Colonic mucosa (tissue), 4 donors: ENCODE results near the gene PTCH1. TPM values are rescaled to one million over a fixed set of nuclear protein-coding genes. Genes with fewer than 3 reads are reported as not detected.
A peak's percentile ranks its signal among the peaks of the same experiment; 100 is the strongest.

Experiments used
- DNase-seq: peaks from one replicate; pipeline ENCODE4 v3.0.0-alpha.2; 2020
- H3K27ac ChIP-seq: fragments of 200-600 bp; one replicate; pipeline ENCODE4 v1.8.0; 2021
- H3K27me3 ChIP-seq: fragments of 200-600 bp; one replicate; pipeline ENCODE4 v1.8.0; 2021
- H3K36me3 ChIP-seq: fragments of 200-600 bp; one replicate; pipeline ENCODE4 v1.8.0; 2021
- H3K4me1 ChIP-seq: fragments of 200-600 bp; one replicate; pipeline ENCODE4 v1.8.0; 2021; ENCODE audit warnings: mild to moderate bottlenecking
- H3K4me3 ChIP-seq: fragments of 200-600 bp; one replicate; pipeline ENCODE4 v1.8.0; 2021
- H3K9ac ChIP-seq, 2 donors: one replicate each; pipeline ENCODE4 v1.7.0; 2013; ENCODE audit warnings: control low read depth in 2 of 2, low read depth in 2 of 2, low read length in 2 of 2
- H3K9me3 ChIP-seq: fragments of 200-600 bp; one replicate; pipeline ENCODE4 v1.8.0; 2021
- intact Hi-C: fragments of 100-400 bp; cut with DNase I; formaldehyde crosslinking; loops from one replicate; pipeline ENCODE4 v1.14.1; 2022
- total RNA-seq, 2 donors: library from RNA; stranded (reverse); fragmentation: NEBNext Ultra II Directional in 1 of 2; extraction: Animal tissue kit (Norgen Biotek cat#: 25700) in 1 of 2; gene quantifications; one replicate each; pipeline ENCODE4 v1.2.1, GENCODE V29; 2021
- TF ChIP-seq, protein P1 (sequence below): fragments of 200-600 bp; IDR thresholded peaks from one replicate; pipeline ENCODE4 v1.8.0; 2022; ENCODE audit warnings: antibody characterized with exemption, mild to moderate bottlenecking
- donor health status: healthy.
- donor health status: DM: no; HTN: no; CAD: no.
- donor health status: DM: no; HTN: no; CAD: no.

PTCH1 gene
- total RNA-seq, 2 donors from 2014 or later, result 18.7 to 24.6 TPM

DNA sequence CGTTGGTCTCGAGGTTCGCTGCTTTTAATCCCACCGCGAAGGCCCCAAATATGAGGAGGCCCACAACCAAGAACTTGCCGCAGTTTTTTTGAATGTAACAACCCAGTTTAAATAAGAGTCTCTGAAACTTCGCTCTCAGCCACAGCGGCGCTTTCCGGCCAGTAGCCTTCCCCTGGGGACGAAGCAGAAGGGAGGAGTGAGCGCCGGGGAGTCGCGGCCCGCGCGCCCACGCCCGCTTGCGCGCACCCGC, 10.4 kb downstream of the PTCH1 start:
- Histone ChIP-seq H3K36me3 (no peaks in the 10 kb centered on the region), H3K27ac (peak overlapping the region; percentile 85), H3K4me3 (peak overlapping the region; percentile 66), H3K27me3 (no peaks in the 10 kb centered on the region), H3K9me3 (no peaks in the 10 kb centered on the region), H3K9ac (peak overlapping the region; percentile 84 to 94), H3K4me1 (no peaks in the 10 kb centered on the region)
- TF ChIP-seq, protein P1, sequence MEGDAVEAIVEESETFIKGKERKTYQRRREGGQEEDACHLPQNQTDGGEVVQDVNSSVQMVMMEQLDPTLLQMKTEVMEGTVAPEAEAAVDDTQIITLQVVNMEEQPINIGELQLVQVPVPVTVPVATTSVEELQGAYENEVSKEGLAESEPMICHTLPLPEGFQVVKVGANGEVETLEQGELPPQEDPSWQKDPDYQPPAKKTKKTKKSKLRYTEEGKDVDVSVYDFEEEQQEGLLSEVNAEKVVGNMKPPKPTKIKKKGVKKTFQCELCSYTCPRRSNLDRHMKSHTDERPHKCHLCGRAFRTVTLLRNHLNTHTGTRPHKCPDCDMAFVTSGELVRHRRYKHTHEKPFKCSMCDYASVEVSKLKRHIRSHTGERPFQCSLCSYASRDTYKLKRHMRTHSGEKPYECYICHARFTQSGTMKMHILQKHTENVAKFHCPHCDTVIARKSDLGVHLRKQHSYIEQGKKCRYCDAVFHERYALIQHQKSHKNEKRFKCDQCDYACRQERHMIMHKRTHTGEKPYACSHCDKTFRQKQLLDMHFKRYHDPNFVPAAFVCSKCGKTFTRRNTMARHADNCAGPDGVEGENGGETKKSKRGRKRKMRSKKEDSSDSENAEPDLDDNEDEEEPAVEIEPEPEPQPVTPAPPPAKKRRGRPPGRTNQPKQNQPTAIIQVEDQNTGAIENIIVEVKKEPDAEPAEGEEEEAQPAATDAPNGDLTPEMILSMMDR, result no peak
- peak; percentile 45 for DNase-seq
- intact Hi-C loops, result loop anchor here (10.0 kb wide), 1 partner anchor 192 kb away; the partner anchor contains the start of gene FANCC

DNA sequence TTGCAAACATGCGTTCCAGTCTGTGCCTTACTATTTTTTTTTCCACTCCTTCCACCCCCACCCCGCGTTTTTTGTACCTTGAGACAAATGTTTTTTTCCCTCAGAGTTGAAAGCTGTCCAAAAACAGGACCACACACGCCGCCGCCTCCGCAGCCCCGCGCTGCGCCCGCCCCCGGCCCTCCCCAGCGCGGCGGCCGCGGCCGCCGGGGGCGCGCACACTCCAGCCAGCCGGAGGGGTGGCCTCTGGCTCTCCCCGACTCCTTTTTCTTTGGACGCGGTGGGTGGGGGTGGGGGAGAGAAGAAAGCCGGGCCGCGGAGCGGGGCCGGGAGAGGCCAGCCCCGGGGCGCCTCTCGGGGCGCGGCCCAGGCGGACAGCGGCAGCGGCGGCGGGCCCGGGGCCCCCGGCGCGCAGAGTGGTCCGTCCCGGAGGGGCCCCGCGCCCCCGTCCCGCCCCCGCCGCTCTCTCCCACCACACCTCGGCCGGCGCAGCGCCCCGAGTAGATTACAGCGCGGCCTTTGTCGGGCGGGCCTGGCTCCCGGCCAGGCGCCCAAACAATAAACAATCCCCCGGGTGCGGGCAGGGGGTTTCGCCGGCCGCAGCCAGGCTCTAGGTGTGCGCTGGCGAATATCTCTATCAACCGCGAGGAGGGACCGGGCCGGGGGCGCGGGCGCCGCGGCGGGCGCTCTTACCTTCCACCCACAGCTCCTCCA, 10.9 kb downstream of the PTCH1 start:
- H3K36me3 ChIP-seq, result no peaks in the 10 kb centered on the region
- TF ChIP-seq, protein P1, result no peak
- H3K4me3 ChIP-seq, result peak overlapping the region; percentile 66
- H3K27me3 ChIP-seq, result no peaks in the 10 kb centered on the region
- no peaks in the 10 kb centered on the region for H3K4me1 ChIP-seq
- H3K9me3 ChIP-seq, result no peaks in the 10 kb centered on the region
- H3K9ac ChIP-seq, result peak overlapping the region; percentile 84 to 94
- DNase-seq, result peak; percentile 47
- intact Hi-C loops, result loop anchor here (10.0 kb wide), 1 partner anchor 191 kb away; the partner anchor contains the start of gene FANCC
- H3K27ac ChIP-seq, result peak overlapping the region; percentile 85

DNA sequence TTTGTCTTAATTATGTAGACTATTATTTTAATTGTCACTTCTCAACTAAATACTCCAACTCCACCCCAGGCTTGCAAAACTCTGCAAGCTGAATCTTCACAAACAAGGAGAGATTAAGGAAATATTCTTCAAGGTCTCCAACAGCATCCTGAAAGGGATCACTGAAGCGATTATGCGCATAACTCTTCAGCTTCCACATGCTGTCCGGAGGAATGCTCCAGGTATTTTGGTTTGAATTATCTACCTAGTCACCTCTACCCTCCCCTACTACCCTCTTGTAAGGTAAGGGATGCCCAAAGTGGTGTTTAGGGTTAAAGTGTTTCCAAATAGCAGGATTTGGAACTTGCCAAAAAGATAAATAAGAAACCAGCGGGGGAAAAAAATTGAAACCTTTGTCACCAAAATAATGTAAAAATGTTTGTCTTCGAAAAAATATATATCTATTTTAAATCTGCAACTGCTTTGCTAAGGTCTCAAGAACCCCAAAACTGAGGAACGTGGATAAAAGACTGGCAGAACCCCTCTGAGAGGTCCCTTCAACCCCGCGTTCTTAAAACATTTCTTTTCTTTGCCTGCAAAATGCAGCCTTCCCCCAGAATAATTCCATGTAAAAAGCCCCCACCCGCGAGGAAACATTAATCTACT, 11.6 kb downstream of the PTCH1 start:
- intact Hi-C loops, result loop anchor here (10.0 kb wide), 1 partner anchor 190 kb away; the partner anchor contains the start of gene FANCC
- DNase-seq, result no peak
- peak overlapping the region in 1 of 2 donors; percentile 51 for H3K9ac ChIP-seq
- H3K27ac ChIP-seq, result no peak overlapping the region
- no peaks in the 10 kb centered on the region for H3K4me1 ChIP-seq
- H3K27me3 ChIP-seq, result no peaks in the 10 kb centered on the region
- no peaks in the 10 kb centered on the region for H3K9me3 ChIP-seq
- no peaks in the 10 kb centered on the region for H3K36me3 ChIP-seq
- TF ChIP-seq, protein P1, result no peak
- H3K4me3 ChIP-seq, result peak overlapping the region; percentile 12

DNA sequence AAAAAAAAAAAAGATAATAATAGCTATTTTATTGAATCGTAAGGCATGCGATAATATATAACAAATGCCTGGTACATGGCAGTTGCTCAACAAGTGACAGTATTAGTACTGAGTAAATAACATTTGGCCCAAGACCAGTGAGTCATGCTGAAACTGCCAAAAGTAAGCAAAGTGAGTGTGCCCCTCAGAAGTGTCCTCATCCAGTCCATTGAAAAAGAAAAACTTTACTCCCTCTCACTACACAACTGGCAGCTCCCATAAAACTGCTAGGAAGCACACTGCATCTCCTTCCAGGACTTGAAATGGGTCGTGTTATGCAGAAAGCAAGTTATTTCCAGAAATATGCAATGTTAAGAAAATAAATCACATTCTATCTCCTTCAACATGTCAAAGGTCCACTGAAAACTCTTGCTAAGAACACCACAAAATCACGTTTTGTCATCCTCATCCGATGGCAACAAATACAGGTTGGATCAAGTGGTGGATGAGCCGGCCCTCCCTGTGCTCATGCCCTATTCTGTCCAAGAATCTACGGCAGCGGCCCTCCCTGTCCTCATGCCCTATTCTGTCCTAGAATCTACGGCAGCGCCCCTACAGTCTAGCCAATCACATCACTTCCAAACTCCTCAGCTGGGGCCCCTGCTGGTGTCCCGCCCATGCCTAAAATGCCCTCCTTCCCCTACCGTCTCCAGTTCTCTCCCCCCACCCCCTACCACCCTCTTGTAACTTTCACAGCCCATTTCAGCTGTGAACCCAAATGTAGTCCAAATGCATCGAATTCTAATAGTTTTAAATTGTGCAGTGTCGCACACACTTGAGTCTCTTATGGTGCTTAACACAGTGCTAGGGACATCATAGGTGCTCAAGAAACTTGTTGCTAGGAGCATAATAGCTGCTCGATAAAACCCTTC, 12.5 kb downstream of the PTCH1 start:
- no peaks in the 10 kb centered on the region for H3K36me3 ChIP-seq
- no peaks in the 10 kb centered on the region for H3K9me3 ChIP-seq
- H3K27ac ChIP-seq, result no peak overlapping the region
- peak overlapping the region in 1 of 2 donors; percentile 51 for H3K9ac ChIP-seq
- intact Hi-C loops, result loop anchor here (10.0 kb wide), 1 partner anchor 190 kb away; the partner anchor contains the start of gene FANCC
- no peaks in the 10 kb centered on the region for H3K4me1 ChIP-seq
- H3K27me3 ChIP-seq, result no peaks in the 10 kb centered on the region
- TF ChIP-seq, protein P1, result no peak
- no peak overlapping the region for H3K4me3 ChIP-seq
- peak; percentile 49 for DNase-seq

DNA sequence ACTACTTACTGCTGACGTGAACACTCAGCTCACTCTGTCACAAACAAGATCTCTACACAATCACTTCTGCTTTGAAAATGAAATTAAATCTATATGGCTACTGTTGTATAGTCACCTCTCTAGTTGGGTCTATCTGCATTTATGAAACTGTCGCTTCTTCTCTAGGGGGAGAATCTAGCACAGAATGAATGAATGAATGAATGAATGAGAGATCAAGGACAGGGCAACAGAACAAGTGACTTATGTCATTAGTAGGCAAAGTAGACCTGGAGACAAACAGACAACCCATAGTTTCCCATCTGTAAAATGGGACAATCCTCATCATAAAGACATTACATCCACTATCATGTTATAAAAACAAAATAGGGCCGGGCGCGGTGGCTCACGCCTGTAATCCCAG, 13.4 kb downstream of the PTCH1 start:
- Histone ChIP-seq H3K36me3 (no peaks in the 10 kb centered on the region), H3K4me3 (no peak overlapping the region), H3K4me1 (no peaks in the 10 kb centered on the region), H3K9ac (no peak overlapping the region), H3K27me3 (no peaks in the 10 kb centered on the region), H3K27ac (no peak overlapping the region), H3K9me3 (no peaks in the 10 kb centered on the region)
- TF ChIP-seq, protein P1, result no peak
- no peak for DNase-seq
- intact Hi-C loops, result loop anchor here (10.0 kb wide), 1 partner anchor 189 kb away; the partner anchor contains the start of gene FANCC
